ENCODE results near the gene UNC79.

UNC79 gene

GRCh38 chr14:93705513-93706156 is 274.9 kb downstream of the UNC79 start:
- no peak for DNase-seq (ENCODE audit: low read depth in 1 of 2, low spot score in 1 of 2)

- DNase-seq (ENCODE audit: low read depth in 1 of 2, low spot score in 1 of 2) = no peak
These were observed 275.7 kb downstream of the UNC79 start for GRCh38 chr14:93706360-93706955.

- no peak for DNase-seq (ENCODE audit: low read depth in 1 of 2, low spot score in 1 of 2)
These were observed 276.7 kb downstream of the UNC79 start for GRCh38 chr14:93707475-93707874.

GRCh38 chr14:93708311-93708734 is 277.6 kb downstream of the UNC79 start:
- DNase-seq (ENCODE audit: low read depth in 1 of 2, low spot score in 1 of 2) = no peak

- no peak for DNase-seq (ENCODE audit: low read depth in 1 of 2, low spot score in 1 of 2)
These were observed 278.1 kb downstream of the UNC79 start for GRCh38 chr14:93708800-93709199.

GRCh38 chr14:93709249-93709648 is 278.5 kb downstream of the UNC79 start:
- DNase-seq (ENCODE audit: low read depth in 1 of 2, low spot score in 1 of 2) = no peak

GRCh38 chr14:93712079-93712837 is 281.5 kb downstream of the UNC79 start:
- DNase-seq (ENCODE audit: low read depth in 1 of 2, low spot score in 1 of 2) = no peak

- DNase-seq (ENCODE audit: low read depth in 1 of 2, low spot score in 1 of 2) = no peak
These were observed 282.3 kb downstream of the UNC79 start for GRCh38 chr14:93712838-93713724.

GRCh38 chr14:93713726-93714405 is 283.1 kb downstream of the UNC79 start:
- DNase-seq (ENCODE audit: low read depth in 1 of 2, low spot score in 1 of 2) = no peak

GRCh38 chr14:93714605-93715004 is 283.9 kb downstream of the UNC79 start:
- DNase-seq (ENCODE audit: low read depth in 1 of 2, low spot score in 1 of 2) = no peak

GRCh38 chr14:93715279-93715927 is 284.7 kb downstream of the UNC79 start:
- DNase-seq (ENCODE audit: low read depth in 1 of 2, low spot score in 1 of 2) = no peak

GRCh38 chr14:93716002-93716745 is 285.4 kb downstream of the UNC79 start:
- no peak for DNase-seq (ENCODE audit: low read depth in 1 of 2, low spot score in 1 of 2)

GRCh38 chr14:93716746-93717667 is 286.3 kb downstream of the UNC79 start:
- no peak for DNase-seq (ENCODE audit: low read depth in 1 of 2, low spot score in 1 of 2)

GRCh38 chr14:93717668-93718320 is 287.1 kb downstream of the UNC79 start:
- DNase-seq (ENCODE audit: low read depth in 1 of 2, low spot score in 1 of 2) = no peak

GRCh38 chr14:93719256-93719655 is 288.5 kb downstream of the UNC79 start:
- DNase-seq (ENCODE audit: low read depth in 1 of 2, low spot score in 1 of 2) = no peak

- DNase-seq (ENCODE audit: low read depth in 1 of 2, low spot score in 1 of 2) = no peak
These were observed 289.5 kb downstream of the UNC79 start for GRCh38 chr14:93720076-93720815.

GRCh38 chr14:93720981-93721483 is 290.3 kb downstream of the UNC79 start:
- DNase-seq (ENCODE audit: low read depth in 1 of 2, low spot score in 1 of 2) = no peak
